H9 (cell line): ENCODE data around the gene CHST13. TPM values are rescaled to one million over a fixed set of nuclear protein-coding genes. Genes with fewer than 3 reads are reported as not detected.
A peak's percentile ranks its signal among the peaks of the same experiment; 100 is the strongest.

Source experiments
- DNase-seq: peaks from one replicate; pipeline ENCODE4 v3.0.0-alpha.2; 2017
- H2AFZ ChIP-seq: one replicate; pipeline ENCODE4 v1.6.1; 2013; ENCODE audit warnings: mild to moderate bottlenecking, low read length, control low read depth, moderate library complexity
- H2AK5ac ChIP-seq: 2 replicates; pipeline ENCODE4 v1.6.1; 2013; ENCODE audit warnings: low read length, control low read depth, mixed read lengths; ENCODE audit not compliant: insufficient read length
- H2BK120ac ChIP-seq: one replicate; pipeline ENCODE4 v1.6.1; 2013; ENCODE audit warnings: low read depth, mild to moderate bottlenecking, low read length, control low read depth, inconsistent platforms; ENCODE audit not compliant: poor library complexity, severe bottlenecking
- H2BK12ac ChIP-seq: 2 replicates; pipeline ENCODE4 v1.6.1; 2013; ENCODE audit warnings: low read length, control low read depth, mixed read lengths, low read depth; ENCODE audit not compliant: insufficient read length
- H2BK15ac ChIP-seq: 2 replicates; pipeline ENCODE4 v1.6.1; 2013; ENCODE audit warnings: low read depth, low read length, control low read depth
- H2BK20ac ChIP-seq: one replicate; pipeline ENCODE4 v1.6.1; 2013; ENCODE audit warnings: low read depth, mild to moderate bottlenecking, low read length, control low read depth, inconsistent platforms; ENCODE audit not compliant: poor library complexity, severe bottlenecking
- H2BK5ac ChIP-seq: 2 replicates; pipeline ENCODE4 v1.6.1; 2013; ENCODE audit warnings: low read length, control low read depth, mixed read lengths; ENCODE audit not compliant: insufficient read length
- H3K14ac ChIP-seq: 2 replicates; pipeline ENCODE4 v1.6.1; 2013; ENCODE audit warnings: low read length, control low read depth; ENCODE audit not compliant: insufficient read depth
- H3K18ac ChIP-seq: 2 replicates; pipeline ENCODE4 v1.6.1; 2013; ENCODE audit warnings: low read depth, mild to moderate bottlenecking, mixed read lengths, low read length, control low read depth; ENCODE audit not compliant: insufficient read length
- H3K23ac ChIP-seq: 2 replicates; pipeline ENCODE4 v1.6.1; 2013; ENCODE audit warnings: low read length, control low read depth, mixed read lengths, low read depth; ENCODE audit not compliant: insufficient read length
- H3K23me2 ChIP-seq: 2 replicates; pipeline ENCODE4 v1.6.1; 2013; ENCODE audit warnings: low read depth, mild to moderate bottlenecking, mixed read lengths, low read length, control low read depth; ENCODE audit not compliant: insufficient read length, poor library complexity, severe bottlenecking
- H3K27ac ChIP-seq: 2 replicates; pipeline ENCODE4 v1.5.1; 2013; ENCODE audit warnings: low read length, control low read depth, mixed read lengths, low read depth; ENCODE audit not compliant: insufficient read length
- H3K27me3 ChIP-seq: 2 replicates; pipeline ENCODE4 v1.6.1; 2013; ENCODE audit warnings: low read length, control low read depth, inconsistent platforms; ENCODE audit not compliant: insufficient read depth
- H3K4ac ChIP-seq: 2 replicates; pipeline ENCODE4 v1.6.1; 2013; ENCODE audit warnings: low read depth, mild to moderate bottlenecking, control low read depth, inconsistent platforms, low read length, moderate library complexity
- H3K4me1 ChIP-seq: 2 replicates; pipeline ENCODE4 v1.6.1; 2013; ENCODE audit warnings: low read length, control low read depth, inconsistent platforms; ENCODE audit not compliant: insufficient read depth
- H3K4me2 ChIP-seq: 2 replicates; pipeline ENCODE4 v1.6.1; 2013; ENCODE audit warnings: low read length, control low read depth, mixed read lengths; ENCODE audit not compliant: insufficient read length, insufficient read depth
- H3K56ac ChIP-seq: 2 replicates; pipeline ENCODE4 v1.6.1; 2013; ENCODE audit warnings: low read depth, mild to moderate bottlenecking, mixed read lengths, low read length, control low read depth; ENCODE audit not compliant: insufficient read length
- H3K79me1 ChIP-seq: 2 replicates; pipeline ENCODE4 v1.6.1; 2013; ENCODE audit warnings: low read depth, mild to moderate bottlenecking, moderate library complexity, low read length, control low read depth, inconsistent platforms; ENCODE audit not compliant: insufficient read depth, poor library complexity, severe bottlenecking
- H3K79me2 ChIP-seq: 2 replicates; pipeline ENCODE4 v1.6.1; 2013; ENCODE audit warnings: low read length, control low read depth, inconsistent platforms; ENCODE audit not compliant: insufficient read depth
- H3K9ac ChIP-seq: 2 replicates; pipeline ENCODE4 v1.6.1; 2013; ENCODE audit warnings: low read length, control low read depth, mixed read lengths; ENCODE audit not compliant: insufficient read length; ENCODE audit errors: extremely low read depth
- H3K9me3 ChIP-seq: one replicate; pipeline ENCODE4 v1.6.1; 2013; ENCODE audit warnings: low read depth, low read length, inconsistent platforms; ENCODE audit not compliant: control insufficient read depth
- H3T11ph ChIP-seq: one replicate; pipeline ENCODE4 v1.6.1; 2013; ENCODE audit warnings: mild to moderate bottlenecking, low read length, control low read depth, inconsistent platforms
- H4K20me1 ChIP-seq: one replicate; pipeline ENCODE4 v1.6.1; 2013; ENCODE audit not compliant: control insufficient read depth, insufficient read length, insufficient read depth
- H4K5ac ChIP-seq: 2 replicates; pipeline ENCODE4 v1.6.1; 2013; ENCODE audit warnings: low read depth, mild to moderate bottlenecking, mixed read lengths, low read length, control low read depth; ENCODE audit not compliant: insufficient read length
- H4K8ac ChIP-seq: replicated peaks from 2 replicates; pipeline ENCODE4 v1.6.1; 2013; ENCODE audit warnings: low read length, control low read depth, mixed read lengths, low read depth; ENCODE audit not compliant: insufficient read length
- H4K91ac ChIP-seq: 2 replicates; pipeline ENCODE4 v1.6.1; 2013; ENCODE audit warnings: low read depth, mild to moderate bottlenecking, moderate library complexity, mixed read lengths, low read length, control low read depth; ENCODE audit not compliant: insufficient read length
- H3K27ac Mint-ChIP-seq, 3 experiments: 2 replicates in 2 of 3; 3 replicates in 1 of 3; pipeline ENCODE4 v1.8.0; 2020 to 2021; ENCODE audit warnings: mixed read lengths in 3 of 3, mild to moderate bottlenecking in 1 of 3, moderate library complexity in 1 of 3
- H3K27me3 Mint-ChIP-seq: 2 replicates; pipeline ENCODE4 v1.8.0; 2021; ENCODE audit warnings: low read depth, mild to moderate bottlenecking, moderate library complexity, mixed read lengths
- H3K36me3 Mint-ChIP-seq, 3 experiments: 2 replicates in 2 of 3; 3 replicates in 1 of 3; pipeline ENCODE4 v1.8.0; 2020 to 2021; ENCODE audit warnings: low read depth in 3 of 3, mixed read lengths in 3 of 3; ENCODE audit not compliant: insufficient read depth in 1 of 3
- H3K4me1 Mint-ChIP-seq, 2 experiments: 2 replicates each; pipeline ENCODE4 v1.8.0; 2020; ENCODE audit warnings: mixed read lengths in 2 of 2
- H3K4me3 Mint-ChIP-seq, 2 experiments: 2 replicates in 1 of 2; 3 replicates in 1 of 2; pipeline ENCODE4 v1.8.0; 2020 to 2021; ENCODE audit warnings: mild to moderate bottlenecking in 2 of 2, mixed read lengths in 2 of 2, moderate library complexity in 1 of 2
- H3K9me3 Mint-ChIP-seq, 2 experiments: 2 replicates in 1 of 2; 3 replicates in 1 of 2; pipeline ENCODE4 v1.8.0; 2020; ENCODE audit warnings: mild to moderate bottlenecking in 2 of 2, mixed read lengths in 2 of 2, moderate library complexity in 1 of 2
- WGBS: extraction: QIAGEN DNeasy Blood & Tissue Kit; methylation state at CpG from one replicate; pipeline ENCODE4 v1.1.7; 2013; ENCODE audit warnings: missing lambda C conversion rate, low lambda C conversion rate, mixed read lengths; ENCODE audit not compliant: insufficient read length; ENCODE audit errors: extremely low coverage; 5-methylcytosine and 5-hydroxymethylcytosine counted together
- total RNA-seq: library from RNA; stranded (reverse); gene quantifications from 2 replicates; pipeline ENCODE4 v1.2.1, GENCODE V29; 2021
- TF ChIP-seq, protein P1 (sequence below): fragments of 200-600 bp; sonication (generic); conservative IDR thresholded peaks from 3 replicates; pipeline ENCODE4 v1.8.0; 2021; ENCODE audit warnings: antibody characterized with exemption, mild to moderate bottlenecking

Gene CHST13
- total RNA-seq, 1 experiment from 2014 or later, result 0.85 TPM

- DNase-seq, result peak; percentile 24
- no peak overlapping the region for H2BK120ac ChIP-seq
Measured at GRCh38 chr3:126550488-126551051, 26.6 kb downstream of the CHST13 start.

More at GRCh38 chr3:126550488-126551051, 26.6 kb downstream of the CHST13 start:
- Histone ChIP-seq H3K56ac (no peak overlapping the region), H3K9me3 (no peaks in the 10 kb centered on the region), H2BK20ac (no peak overlapping the region), H2BK5ac (no peak overlapping the region), H3K23me2 (no peaks in the 10 kb centered on the region), H3K4ac (no peak overlapping the region), H3K14ac (no peak overlapping the region; the same call in 1 of the 2 replicates), H3K79me2 (no peaks in the 10 kb centered on the region), H2AFZ (no peak overlapping the region), H3K27ac (no peak overlapping the region), H3K27me3 (no peaks in the 10 kb centered on the region), H4K5ac (no peak overlapping the region), H3K23ac (no peak overlapping the region), H2BK12ac (no peak overlapping the region), H4K20me1 (no peaks in the 10 kb centered on the region), H2AK5ac (no peak overlapping the region), H3K79me1 (no peaks in the 10 kb centered on the region), H3K9ac (no peak overlapping the region), H4K8ac (no peak overlapping the region), H4K91ac (no peak overlapping the region), H3K4me2 (no peak overlapping the region), H3K18ac (no peak overlapping the region), H3K4me1 (peaks cover 4% of the 10 kb centered on the region; the same call in 1 of the 2 replicates), H3T11ph (no peak overlapping the region), H2BK15ac (no peak overlapping the region)
- no CpG with 5 or more reads among the region's 11 CpGs for WGBS
- Mint-ChIP-seq H3K36me3 (no peaks in the 10 kb centered on the region), H3K27me3 (peaks cover 11% of the 10 kb centered on the region), H3K27ac (peak overlapping the region in 1 of 3 experiments; percentile 61; a peak in 2 of 7 replicates), H3K9me3 (no peaks in the 10 kb centered on the region), H3K4me1 (peaks cover 33 to 48% of the 10 kb centered on the region in 2 experiments), H3K4me3 (no peak overlapping the region)
- TF ChIP-seq, protein P1, sequence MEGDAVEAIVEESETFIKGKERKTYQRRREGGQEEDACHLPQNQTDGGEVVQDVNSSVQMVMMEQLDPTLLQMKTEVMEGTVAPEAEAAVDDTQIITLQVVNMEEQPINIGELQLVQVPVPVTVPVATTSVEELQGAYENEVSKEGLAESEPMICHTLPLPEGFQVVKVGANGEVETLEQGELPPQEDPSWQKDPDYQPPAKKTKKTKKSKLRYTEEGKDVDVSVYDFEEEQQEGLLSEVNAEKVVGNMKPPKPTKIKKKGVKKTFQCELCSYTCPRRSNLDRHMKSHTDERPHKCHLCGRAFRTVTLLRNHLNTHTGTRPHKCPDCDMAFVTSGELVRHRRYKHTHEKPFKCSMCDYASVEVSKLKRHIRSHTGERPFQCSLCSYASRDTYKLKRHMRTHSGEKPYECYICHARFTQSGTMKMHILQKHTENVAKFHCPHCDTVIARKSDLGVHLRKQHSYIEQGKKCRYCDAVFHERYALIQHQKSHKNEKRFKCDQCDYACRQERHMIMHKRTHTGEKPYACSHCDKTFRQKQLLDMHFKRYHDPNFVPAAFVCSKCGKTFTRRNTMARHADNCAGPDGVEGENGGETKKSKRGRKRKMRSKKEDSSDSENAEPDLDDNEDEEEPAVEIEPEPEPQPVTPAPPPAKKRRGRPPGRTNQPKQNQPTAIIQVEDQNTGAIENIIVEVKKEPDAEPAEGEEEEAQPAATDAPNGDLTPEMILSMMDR, result no peak
